SK-N-DZ (cell line): ENCODE measurements around the gene PPM1E.
"Not testable (repeated sequence)": the region's sequence is repeated elsewhere in the genome, so short reads cannot be mapped to it uniquely, and the experiment has no call there.

Experiments
- DNase-seq: peaks from one replicate; pipeline ENCODE4 v3.0.0-alpha.2; 2015; ENCODE audit warnings: low spot score

Gene PPM1E

GRCh38 chr17:58947824-58948223 lies 192.2 kb downstream of the PPM1E start:
- no peak for DNase-seq

GRCh38 chr17:58954358-58954757 lies 198.7 kb downstream of the PPM1E start:
- DNase-seq: not testable (repeated sequence)

DNA sequence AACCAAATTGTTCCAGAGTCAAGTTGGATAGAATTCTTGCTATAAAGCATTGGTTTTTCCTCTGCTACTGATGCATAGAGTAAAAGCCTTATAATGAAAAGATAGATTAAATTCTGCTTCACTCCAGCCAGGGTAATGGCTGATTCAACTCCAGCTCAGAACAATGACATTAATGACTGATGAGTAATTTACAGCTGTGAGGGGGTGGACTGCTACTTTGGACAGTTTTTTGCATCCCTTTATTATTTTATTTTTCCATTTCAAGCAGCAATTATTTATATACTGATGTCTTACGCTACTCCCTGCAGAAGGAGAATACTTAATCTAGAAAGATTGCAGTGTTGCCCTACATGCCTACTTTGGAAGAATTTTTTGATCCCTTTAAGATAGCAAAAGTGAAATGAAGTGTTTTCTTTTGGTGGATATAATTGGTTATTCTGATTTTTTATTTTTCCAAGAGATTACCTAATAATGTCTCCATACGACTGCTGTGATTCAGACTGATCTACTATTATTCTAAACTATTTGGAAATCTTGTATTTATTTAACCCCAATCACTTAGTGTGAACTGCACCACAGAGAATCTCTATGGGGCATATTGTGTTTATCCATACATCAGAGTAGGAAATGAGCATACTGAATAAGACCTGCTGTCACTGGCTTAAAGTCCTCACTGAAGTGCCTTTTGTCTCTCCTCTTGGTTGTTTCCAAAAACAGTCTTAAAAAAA lies 201.5 kb downstream of the PPM1E start:
- DNase-seq: no peak

DNA sequence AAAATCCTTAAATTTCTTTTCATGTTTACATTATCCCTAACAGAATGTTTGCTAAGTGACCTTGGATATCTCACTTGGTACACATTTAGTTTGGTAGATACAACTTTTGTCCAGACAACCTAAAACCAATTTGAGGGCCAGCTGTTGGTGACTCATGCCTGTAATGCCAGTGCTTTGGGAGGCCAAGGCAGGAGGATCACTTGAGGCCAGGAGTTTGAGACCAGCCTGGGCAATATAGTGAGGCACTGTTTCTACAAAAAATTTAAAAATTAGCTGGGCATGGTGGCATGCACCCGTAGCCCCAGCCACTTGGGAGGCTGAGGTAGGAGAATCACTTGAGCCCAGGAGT lies 202.0 kb downstream of the PPM1E start:
- not testable (repeated sequence) for DNase-seq

DNA sequence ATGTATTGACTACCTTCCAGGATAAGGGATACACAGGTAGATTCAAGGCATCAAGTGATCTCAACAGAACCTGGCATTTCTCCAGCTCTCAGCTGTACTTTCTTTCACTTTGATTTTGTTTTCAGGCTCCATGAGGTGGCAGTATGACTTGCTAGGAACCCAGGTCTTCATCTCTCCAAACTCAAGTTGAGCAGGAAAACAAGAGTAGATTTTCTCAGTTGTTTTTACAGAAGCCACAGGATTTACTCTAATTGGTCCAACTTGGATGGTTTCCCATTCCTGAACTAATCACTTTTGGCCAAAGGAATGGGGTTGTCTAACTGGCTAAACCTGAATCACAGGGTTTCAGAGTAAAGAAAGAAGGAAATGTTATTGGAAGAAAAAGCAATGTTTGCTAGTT lies 204.4 kb downstream of the PPM1E start:
- DNase-seq: no peak

- DNase-seq: no peak
These were observed 209.6 kb downstream of the PPM1E start for GRCh38 chr17:58965221-58965620.

DNA sequence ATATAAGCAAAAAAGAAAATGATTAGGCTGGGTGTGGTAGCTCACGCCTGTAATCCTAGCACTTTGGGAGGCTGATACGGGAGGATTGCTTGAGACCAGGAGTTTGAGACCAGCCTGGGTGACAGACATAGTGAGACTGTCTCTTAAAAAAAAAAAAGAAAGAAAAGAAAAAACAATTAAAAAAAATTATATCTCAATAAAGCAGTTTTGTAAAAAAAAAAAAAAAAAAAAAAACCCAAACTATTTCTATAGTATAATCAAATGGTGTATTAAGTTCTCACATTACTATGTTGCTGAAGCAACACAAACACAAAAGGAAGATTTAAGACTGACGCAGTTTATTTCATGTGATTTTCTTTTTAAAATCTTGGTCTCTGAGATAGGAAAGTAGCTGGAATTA lies 210.6 kb downstream of the PPM1E start:
- no peak for DNase-seq

DNA sequence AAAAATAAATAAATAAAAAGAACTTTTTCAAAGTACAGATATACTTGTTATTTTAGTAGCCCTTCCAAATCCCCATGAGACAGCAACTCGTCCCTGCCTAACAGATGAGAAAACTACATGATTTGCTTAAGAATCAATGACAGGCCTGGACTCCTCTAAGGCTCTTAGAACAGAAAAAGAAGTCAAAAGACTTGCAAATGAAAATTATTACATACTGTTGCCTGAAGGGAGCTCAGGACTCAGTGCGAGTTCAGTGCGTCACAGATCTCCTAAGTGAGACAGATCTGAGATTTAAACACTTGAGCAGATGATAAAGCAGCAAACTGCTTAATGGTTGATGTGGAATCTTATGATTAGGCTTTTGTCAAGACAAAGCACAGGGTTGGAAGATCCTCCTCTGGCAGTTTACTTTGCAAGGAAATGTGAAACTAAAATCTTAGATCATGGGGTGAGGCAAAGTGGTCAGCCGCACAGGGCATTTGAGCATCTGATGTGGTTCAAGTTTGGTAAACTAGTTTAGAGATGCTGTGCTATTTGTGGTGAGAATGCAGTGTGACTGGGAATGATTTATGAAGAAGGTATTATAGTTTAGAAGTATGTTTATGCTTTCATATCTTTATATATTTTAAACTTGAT lies 212.9 kb downstream of the PPM1E start:
- DNase-seq: no peak

DNA sequence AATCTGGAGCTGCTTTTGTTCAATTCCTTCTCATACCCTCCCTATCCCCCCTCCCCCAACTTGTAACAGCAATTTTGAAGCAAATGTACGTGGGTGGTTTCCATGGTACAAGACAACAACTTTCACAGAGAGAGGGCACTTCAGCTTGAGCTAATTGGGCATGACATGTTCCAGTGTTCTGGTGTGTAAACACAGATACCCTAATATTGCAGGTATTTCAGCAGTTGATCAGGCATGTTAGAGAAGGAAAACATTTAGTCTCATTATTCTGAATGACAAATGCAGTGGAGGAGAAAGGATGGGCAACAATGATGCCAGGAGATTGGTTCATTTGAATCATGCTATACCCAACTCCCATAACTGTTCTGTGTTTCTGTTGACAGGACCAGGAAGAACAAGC lies 213.5 kb downstream of the PPM1E start:
- DNase-seq: peak; percentile 37

- DNase-seq: no peak
These were observed 214.0 kb downstream of the PPM1E start for GRCh38 chr17:58969612-58970011.

DNA sequence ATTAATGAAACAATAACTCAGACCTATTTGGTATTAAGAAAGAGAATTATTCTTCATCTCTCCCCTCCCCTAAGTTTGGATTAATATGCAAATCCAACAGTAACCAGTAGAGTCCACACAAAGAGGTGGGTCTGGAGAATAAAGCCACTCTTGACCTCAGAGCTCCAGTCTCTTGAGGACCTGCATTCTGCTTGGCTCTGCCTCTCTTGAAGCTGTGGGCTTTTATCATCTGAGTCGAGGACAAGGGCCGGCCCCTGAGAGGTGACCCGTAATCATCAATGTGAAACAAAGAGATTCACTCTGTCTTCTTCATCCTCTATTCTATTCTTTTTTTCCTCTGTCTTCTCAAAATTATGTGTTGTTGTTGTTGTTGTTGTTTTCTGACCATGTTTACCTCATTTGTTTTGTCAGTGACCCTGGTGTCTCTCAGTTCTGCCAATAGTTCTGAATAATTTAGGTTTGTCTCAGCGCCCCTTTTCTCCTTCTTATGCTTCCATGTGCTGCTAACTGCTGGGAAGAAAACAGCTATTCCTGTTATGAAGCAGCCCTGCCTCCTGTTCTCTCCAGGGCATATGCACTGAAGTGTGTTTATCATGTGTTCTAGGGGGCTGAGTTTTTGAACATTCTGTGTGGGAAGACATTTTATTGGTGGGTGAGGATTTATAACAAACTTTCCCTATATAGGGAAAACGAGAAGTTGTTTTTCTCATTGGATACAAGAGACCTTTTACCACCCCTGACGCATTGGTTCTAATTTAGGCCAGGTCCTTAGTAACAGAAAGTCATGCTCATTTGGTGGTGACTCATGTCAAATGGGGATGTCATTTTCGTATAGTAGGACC lies 215.2 kb downstream of the PPM1E start:
- DNase-seq: no peak

- no peak for DNase-seq
These were observed 218.7 kb downstream of the PPM1E start for GRCh38 chr17:58974354-58974753.

DNA sequence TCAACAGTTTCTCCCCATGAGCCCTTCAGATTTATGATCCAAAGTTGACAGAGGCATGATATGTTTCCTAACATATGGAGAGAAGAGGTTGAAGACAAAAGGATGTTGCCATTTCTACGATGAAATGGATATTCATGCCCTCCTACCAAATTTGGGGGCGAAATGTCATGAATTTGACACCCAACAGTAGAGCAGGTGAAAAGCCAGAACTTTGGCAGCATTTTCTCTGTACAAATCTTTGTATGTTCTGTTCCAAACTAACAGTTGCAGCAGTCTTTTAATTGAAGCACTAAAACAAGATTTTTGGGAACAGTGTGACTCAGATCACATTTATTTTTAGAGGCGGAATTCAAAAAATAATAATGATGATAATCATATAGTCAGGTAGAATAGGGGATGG lies 220.9 kb downstream of the PPM1E start:
- DNase-seq: no peak

DNA sequence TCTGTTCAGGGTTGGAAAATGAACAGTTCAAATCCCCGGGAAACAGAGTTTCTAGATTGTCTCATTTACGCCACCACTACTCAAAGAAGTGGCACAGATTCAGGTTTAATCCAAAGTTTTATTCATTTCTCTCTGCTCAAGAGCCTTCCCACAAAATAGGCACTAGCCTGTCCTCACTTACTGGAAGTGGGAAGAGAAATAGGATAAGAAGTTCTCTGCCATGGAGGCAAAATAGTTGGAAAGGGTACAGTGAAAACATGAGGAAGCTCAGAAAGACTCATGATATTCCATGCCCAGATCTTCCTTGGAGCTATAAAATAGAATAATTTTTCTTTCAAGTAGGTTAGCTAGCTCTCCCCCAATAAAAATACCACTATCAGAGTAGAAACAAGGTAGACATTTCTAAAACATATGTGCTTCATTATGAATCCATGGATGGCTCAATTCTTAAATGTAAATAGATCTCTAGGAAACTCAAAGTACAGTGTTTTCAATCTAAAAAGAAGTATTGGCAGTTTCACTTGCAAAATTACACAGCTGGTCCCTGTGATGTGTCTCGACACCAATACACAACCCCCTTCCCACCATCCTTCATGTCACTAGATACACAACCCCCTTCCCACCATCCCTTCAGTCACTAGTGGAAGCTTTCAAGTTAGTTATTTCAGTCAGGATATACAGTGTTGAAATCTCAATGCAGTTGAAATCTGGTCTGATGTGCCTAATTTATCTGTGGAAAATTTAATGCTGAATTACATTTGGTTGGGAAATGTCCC lies 225.2 kb downstream of the PPM1E start:
- no peak for DNase-seq

DNA sequence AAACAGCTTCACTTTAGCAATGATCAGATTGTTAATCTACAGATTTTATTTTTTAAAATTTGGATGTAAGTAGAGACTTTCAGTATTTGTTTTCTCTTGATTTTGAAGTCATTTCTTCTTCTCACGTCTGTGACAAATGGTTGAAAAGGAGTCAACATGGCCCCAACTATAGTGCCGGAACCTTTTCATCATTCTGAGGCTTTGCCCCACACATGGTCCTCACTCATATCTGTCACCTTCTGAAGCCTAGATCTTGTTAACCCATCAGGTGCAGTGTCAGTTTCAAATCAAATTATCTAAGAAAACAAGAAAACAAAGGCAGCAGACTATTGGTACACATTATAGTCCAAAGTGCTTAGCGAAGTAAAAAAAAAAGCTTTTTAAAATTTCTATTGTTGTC lies 227.0 kb downstream of the PPM1E start:
- no peak for DNase-seq

- DNase-seq: no peak
These were observed 229.7 kb downstream of the PPM1E start for GRCh38 chr17:58985367-58985766.

DNA sequence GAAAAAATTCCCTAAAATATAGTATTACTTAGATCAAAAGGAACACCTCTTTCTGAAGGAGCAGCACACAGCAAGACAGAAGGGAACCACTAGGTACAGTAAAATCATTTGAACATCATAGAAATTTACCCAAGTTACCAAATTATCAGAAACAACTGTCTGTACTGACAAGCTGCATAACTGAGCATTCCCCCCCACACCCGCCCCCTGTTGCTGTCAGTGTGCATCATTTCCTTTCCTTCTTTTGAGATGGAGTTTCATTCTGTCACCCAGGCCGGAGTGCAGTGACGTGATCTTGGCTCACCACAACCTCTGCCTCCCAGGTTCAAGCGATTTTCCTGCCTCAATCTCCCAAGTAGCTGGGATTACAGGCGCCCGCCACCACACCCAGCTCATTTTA lies 230.3 kb downstream of the PPM1E start:
- DNase-seq: no peak

DNA sequence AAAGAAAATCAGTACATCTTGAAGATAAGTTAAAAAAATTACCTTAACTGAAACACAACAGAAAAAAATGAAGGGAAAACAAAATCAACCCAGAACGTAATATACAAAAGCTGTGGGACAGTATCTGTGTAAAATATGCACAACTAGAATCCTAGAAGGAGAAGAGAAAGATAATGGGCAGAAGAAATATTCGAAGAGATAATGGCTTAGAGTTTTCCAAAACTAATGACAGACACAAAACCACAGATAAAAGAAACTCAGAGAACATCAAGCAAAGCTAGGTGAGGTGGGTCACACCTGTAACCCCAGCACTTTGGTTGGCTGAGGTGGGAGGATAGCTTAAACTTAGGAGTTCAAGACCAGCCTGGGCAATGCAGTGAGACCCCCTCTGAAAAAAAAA lies 234.0 kb downstream of the PPM1E start:
- no peak for DNase-seq

DNA sequence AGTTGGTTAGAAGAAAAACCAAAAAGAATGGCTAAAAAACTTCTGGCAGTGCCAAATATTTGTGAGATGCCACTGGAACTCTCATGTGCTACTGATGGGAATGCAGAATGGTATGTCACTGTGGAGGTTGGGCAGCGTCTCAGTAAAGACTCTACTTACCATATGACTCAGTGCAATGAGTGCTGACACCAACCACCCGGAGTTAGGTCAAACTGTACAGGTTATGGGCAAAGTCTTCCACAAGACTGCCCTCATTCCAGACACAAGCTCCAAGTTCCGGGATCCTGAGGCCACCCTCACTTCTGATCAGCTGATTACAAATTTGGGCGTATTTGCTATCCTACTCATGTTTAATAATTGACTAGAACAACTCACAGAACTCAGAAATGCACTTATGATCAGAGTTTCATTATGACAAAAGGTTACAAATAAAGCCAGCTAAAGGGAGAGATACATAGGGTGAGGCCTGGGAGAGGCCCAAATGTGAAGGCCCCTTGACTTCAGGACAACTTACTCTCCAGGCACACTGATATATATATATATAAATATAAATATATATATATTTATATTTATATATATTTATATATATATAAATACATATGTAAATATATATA lies 236.2 kb downstream of the PPM1E start:
- DNase-seq: no peak

GRCh38 chr17:58993311-58993710 lies 237.7 kb downstream of the PPM1E start:
- no peak for DNase-seq

GRCh38 chr17:58995247-58995940 lies 239.7 kb downstream of the PPM1E start:
- no peak for DNase-seq
